Measurements from ENCODE around the gene SND1.
"Not testable (repeated sequence)": the region's sequence is repeated elsewhere in the genome, so short reads cannot be mapped to it uniquely, and the experiment has no call there.

SND1 gene

GRCh38 chr7:127653396-127653795 is 1.4 kb downstream of the SND1 start:
- no peak for DNase-seq

DNA sequence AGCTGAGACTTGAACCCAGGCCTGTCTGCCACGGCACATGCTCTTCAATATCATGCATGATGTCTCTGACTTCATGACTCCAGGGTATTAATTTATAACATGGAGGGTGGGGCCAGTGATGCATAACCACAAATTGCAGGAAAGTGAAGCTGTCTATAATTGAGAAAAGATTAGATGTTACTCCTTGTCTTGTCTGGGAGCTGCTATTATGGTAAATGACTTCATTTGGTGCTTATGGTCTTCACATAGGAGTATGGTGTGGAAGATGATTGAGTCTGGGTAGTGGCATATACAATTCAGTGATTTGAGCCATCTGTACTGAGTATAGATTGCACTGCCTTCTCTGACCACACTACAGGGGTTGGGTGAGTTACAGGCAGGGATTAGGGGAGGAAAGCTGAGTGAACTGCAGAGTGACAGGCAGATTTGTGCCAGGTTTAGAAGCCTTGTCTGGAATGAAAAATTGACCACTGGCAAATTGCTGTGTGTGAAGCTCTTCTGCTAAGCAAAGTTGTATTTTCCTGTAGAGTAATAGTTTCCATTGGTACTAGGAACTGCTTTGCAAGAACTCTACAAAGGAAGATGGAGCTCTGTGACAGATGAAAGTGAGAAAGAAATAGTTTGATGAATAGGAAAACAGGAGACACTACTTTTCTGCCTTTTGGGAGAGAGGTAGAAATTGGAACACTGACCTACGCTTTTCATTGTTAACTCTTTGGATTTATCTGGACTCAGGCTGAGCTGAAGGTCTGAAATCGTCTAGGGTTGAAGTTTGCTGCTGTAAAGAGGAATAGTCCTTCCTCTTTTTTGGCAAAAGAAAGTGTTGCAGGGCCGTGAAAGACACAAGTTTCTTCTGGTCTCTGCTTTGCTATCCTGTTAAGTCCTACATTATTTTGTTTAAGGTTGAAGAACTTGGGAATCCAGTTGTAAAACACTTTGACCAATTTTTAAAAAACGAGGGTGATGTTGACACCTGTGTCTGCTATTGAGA is 2.7 kb downstream of the SND1 start:
- no peak for DNase-seq

DNA sequence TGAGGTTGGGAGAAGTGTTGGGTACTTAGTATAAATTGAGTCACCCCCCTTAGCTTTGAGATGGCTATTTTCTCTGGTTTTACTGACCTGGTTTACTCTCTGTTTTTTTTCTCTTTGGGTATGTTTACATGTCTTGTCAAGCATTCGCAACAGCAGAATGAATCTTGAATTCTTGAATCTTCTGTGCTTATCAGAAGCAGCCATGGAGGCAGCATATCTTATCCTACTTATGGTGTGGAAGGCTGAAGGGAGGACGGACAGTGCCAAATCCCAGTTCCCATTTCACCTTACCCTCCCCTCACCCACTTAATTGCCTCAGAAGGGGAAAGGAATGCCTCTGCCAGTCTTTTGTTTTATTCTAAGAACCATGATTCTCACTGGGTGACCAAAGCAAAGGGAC is 3.7 kb downstream of the SND1 start:
- DNase-seq, result no peak

GRCh38 chr7:127657500-127657899 is 5.5 kb downstream of the SND1 start:
- no peak for DNase-seq

- DNase-seq, result no peak
Measured at GRCh38 chr7:127658970-127659630, 7.1 kb downstream of the SND1 start.

DNA sequence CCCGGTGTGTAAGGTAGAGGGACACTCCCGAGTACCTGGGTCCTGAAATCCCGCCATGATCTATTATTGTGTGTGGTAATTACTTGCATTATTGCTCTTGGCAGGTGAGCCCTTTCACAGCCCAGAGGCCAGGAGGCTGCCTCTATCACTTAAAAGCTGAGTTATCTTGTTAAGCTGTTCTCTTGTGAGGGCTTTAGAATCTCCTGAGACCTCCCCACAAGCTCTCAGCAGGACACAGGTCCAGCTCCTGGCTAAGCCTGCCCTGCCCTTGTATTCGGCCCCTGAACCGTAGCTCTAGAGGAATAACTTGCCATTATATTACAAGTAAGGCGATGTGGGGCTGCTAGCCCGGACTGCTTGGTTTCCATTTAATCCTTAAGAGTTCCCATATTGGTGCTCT is 13.9 kb downstream of the SND1 start:
- no peak for DNase-seq

GRCh38 chr7:127666602-127667001 is 14.6 kb downstream of the SND1 start:
- DNase-seq, result no peak

- no peak for DNase-seq
Measured at GRCh38 chr7:127667017-127667670, 15.2 kb downstream of the SND1 start.

DNA sequence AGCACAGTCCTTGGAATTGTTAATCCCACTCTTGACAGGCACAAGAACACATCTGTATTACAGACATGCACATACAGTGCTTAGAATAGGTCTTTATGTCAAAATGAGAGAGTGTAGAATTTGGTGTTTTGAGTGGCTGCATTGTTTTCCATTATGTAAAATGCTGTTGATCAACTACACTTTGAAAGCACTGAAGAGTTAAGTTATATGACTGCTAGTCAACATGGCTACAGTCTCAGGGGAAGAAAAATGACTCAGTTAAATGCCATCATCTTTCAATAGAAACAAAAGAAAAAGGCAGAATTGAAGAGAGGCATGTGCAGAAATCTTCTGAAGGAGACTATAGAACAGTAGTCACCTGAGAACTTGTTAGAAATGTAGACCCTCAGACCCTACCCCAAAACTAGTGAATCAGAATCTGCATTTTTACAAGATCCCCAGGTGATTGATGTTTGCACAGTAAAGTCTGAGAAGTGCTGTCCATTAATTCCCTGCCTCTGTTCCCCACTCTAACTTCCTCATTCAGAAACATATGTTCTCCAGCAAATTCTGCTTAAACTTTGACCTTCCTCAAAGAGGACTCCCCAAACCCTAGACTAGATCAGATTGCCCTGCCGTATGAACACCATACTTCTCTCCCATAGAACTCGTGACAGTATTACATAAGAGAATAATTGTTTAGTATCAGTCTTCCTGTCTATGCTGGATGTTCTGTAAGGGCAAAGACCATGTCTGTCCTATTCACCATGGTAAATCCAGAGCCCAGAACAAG is 16.0 kb downstream of the SND1 start:
- DNase-seq, result no peak

DNA sequence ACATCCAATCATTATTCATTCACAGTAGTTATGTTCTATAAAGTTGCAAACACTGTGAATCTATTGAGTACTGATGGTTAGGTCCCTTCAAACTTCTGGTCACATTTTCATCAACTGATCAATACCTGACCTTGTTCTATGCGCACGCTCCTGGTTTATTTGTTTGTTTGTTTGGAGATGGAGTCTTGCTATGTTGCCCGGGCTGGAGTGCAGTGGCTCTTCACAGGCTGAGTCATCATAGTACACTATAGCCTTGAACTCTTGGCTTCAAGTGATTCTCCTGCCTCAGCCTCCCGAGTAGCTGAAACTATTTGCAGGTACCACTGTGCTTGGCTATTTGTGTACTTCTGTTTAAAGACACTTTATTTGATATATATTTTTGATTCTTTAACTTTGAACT is 19.3 kb downstream of the SND1 start:
- no peak for DNase-seq

- DNase-seq, result no peak
Measured at GRCh38 chr7:127673902-127674301, 21.9 kb downstream of the SND1 start.

DNA sequence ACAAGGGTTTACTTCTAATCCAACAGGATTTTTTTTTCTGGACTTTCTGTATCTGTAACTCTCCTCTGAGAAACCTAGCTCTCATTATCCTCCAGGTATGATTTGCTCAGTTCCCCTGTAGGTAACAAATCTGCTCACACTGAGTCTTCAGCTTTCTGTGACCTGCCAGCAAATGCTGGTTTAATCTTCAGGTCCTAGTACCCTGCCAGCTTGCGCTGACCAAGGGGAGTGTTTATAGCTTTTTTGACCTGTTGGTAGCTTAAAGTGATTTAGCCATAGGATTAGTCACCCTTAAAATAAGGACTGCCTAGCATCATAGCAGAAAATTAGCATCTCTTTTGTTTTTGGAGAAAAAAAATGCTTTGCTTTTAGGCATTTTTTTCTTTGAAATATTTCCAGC is 22.4 kb downstream of the SND1 start:
- no peak for DNase-seq

- DNase-seq, result not testable (repeated sequence)
Measured at GRCh38 chr7:127674923-127675322, 22.9 kb downstream of the SND1 start.

- DNase-seq, result no peak
Measured at GRCh38 chr7:127675721-127676120, 23.7 kb downstream of the SND1 start.

DNA sequence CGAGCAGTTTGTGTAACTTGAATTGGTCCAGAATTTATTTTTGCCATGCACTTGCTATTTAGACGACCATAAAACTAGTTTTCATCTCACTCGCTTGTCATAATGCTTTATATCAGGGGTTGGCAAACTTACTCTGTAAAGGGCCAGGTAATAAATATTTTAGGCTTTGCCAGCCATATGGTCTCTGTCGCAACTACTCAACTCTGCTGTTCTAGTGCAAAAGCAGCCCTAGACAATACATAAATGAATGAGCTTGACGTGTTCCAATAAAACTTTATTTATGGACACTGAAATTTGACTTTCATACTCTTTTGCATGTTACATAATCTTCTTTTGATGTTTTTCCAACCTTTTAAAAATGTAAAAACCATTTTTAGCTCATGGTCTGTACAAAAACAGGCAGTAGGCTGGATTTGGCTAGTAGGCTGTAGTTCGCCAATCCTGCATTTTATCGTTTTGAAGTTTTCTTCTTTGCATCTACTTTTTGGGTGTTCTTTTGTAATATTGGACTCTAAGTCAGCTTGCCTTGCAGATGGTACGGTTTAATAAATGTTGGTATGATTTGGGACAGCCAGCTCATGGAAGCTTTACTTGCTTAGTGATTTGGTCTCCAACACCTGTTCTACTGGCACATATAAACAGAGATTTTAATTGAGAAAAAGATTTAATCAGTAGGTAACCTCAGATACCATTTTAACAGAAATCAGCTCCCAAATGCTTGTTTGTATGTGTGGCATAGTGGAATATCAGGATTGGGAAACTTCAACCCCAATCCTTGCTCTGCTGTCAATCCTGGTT is 25.6 kb downstream of the SND1 start:
- no peak for DNase-seq

DNA sequence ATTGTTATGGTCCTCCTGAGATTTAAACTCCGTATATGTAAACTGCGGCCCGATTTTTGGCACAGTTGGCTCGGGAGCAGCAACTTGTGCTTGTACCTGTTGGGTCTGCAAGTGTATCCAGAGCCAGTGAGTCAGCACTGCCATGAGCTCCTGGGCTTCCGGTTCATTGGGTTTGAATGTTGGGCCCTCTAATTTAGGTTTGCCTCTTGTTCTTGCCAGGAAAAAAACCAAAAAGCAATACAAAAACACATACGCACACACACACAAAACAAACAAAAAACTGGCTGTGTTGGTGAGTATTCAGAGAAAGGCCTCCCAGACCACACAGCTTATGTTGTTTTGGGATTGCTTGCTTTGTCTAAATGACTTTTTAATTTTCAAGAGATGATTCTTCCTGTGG is 26.3 kb downstream of the SND1 start:
- DNase-seq, result no peak

- DNase-seq, result no peak
Measured at GRCh38 chr7:127678947-127679346, 27.0 kb downstream of the SND1 start.

GRCh38 chr7:127680983-127681382 is 29.0 kb downstream of the SND1 start:
- DNase-seq, result no peak

GRCh38 chr7:127682140-127682539 is 30.1 kb downstream of the SND1 start:
- no peak for DNase-seq

GRCh38 chr7:127683776-127684681 is 32.0 kb downstream of the SND1 start:
- peak; percentile 20 for DNase-seq

DNA sequence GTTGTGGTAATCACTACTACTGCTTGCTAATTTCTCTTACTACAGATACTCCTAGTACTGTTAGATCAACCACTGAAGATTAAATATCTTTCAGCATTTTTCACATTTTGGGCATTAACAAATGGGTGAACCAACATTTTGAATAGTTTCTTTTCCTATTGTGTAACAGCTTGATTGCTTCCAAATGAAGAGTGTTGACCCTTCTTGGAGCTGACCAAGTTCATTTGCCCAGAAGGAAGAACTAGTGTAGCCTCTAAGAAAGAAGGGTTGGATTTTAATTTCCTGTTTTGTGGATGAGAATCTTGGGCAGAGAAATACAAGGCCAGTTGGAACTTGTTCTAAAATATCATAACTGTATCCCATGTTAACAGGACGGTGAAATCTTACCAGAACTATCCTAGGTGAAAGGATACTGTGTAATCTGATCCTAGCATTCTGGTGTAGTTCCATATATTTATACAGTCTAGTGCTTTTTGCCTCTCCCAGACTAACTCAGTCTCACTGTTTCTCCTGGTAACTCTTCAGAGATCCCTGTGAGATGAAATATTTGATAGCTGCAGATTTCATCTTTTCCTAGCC is 37.3 kb downstream of the SND1 start:
- DNase-seq, result no peak
